HepG2 (cell line): ENCODE results near the gene RHAG. TPM values are rescaled to one million over a fixed set of nuclear protein-coding genes. Genes with fewer than 3 reads are reported as not detected.

Experiments
- ATAC-seq: fragments of 200-7000 bp; cut with Tn5 transposase; 3 replicates; pipeline ENCODE4 v1.9.1; 2020; ENCODE audit warnings: mild to moderate bottlenecking, moderate library complexity
- BruUV-seq: library from RNA; stranded (reverse); fragments of 400-500 nt; replicated peaks from 2 replicates; lab custom pipeline; 2021; lab: Mats Ljungman, UMichigan
- CTCF ChIA-PET: fragments of 300-600 bp; formaldehyde crosslinking; extraction: SDS; loops from one replicate; lab custom pipeline; 2021; ENCODE audit warnings: low total read pairs, inconsistent platforms, low intra/inter-chr PET ratio; lab: Yijun Ruan, JAX
- POLR2A ChIA-PET: fragments of 350-600 bp; sonication (Branson Sonifier 250); formaldehyde crosslinking; loops from one replicate; lab custom pipeline; 2020; ENCODE audit warnings: antibody characterized with exemption, inconsistent platforms; lab: Yijun Ruan, JAX
- DNase-seq: peaks from one replicate; pipeline ENCODE4 v3.0.0-alpha.2; 2015; ENCODE audit warnings: low spot score
- FAIRE-seq: peaks from 3 replicates; lab custom pipeline; 2011; peaks lifted over from hg19 to GRCh38; lab: Jason Lieb, UNC
- H2AFZ ChIP-seq: one replicate; pipeline ENCODE4 v1.6.1; 2011; ENCODE audit warnings: low read length, inconsistent platforms
- H3K27ac ChIP-seq: fragments of 300-600 bp; 3 replicates; pipeline ENCODE4 v1.8.0; 2011; ENCODE audit warnings: mixed run types, mild to moderate bottlenecking, mixed read lengths, low read length, inconsistent platforms; ENCODE audit not compliant: insufficient read depth; ENCODE audit errors: extremely low read length
- H3K27me3 ChIP-seq, 2 experiments: fragments of 200-600 bp in 1 of 2; 2 replicates in 1 of 2; 3 replicates in 1 of 2; pipeline versions ENCODE4 v1.6.0 to v1.8.0; 2011; ENCODE audit warnings: low read length in 2 of 2, mild to moderate bottlenecking in 2 of 2, moderate library complexity in 2 of 2, inconsistent platforms in 1 of 2; ENCODE audit not compliant: insufficient read depth in 2 of 2, control insufficient read depth in 1 of 2
- H3K36me3 ChIP-seq, 2 experiments: fragments of 200-600 bp in 1 of 2; replicated peaks in 1 of 2; 2 replicates in 1 of 2; 3 replicates in 1 of 2; pipeline versions ENCODE4 v1.5.1 to v1.8.0; 2011; ENCODE audit warnings: low read length in 2 of 2, inconsistent platforms in 1 of 2; ENCODE audit not compliant: insufficient read depth in 2 of 2, control insufficient read depth in 1 of 2
- H3K4me1 ChIP-seq: 2 replicates; pipeline ENCODE4 v1.5.1; 2012; ENCODE audit warnings: low read length, inconsistent platforms; ENCODE audit not compliant: insufficient read depth
- H3K4me2 ChIP-seq: 2 replicates; pipeline ENCODE4 v1.6.0; 2011; ENCODE audit warnings: low read depth, low read length, inconsistent platforms
- H3K4me3 ChIP-seq, 3 experiments: fragments of 200-600 bp in 1 of 3; sonication (generic), shearing (Covaris generic) in 1 of 3; replicated peaks in 1 of 3; 2 replicates each; pipeline ENCODE4 v1.5.1; 2011 to 2016; ENCODE audit warnings: low read length in 3 of 3, inconsistent platforms in 2 of 3, low read depth in 2 of 3, mild to moderate bottlenecking in 2 of 3, control low read depth in 1 of 3, mixed read lengths in 1 of 3; ENCODE audit not compliant: insufficient read depth in 1 of 3
- H3K79me2 ChIP-seq: one replicate; pipeline ENCODE4 v1.6.1; 2011; ENCODE audit warnings: low read length, inconsistent platforms; ENCODE audit not compliant: insufficient read depth
- H3K9ac ChIP-seq: 2 replicates; pipeline ENCODE4 v1.6.0; 2011; ENCODE audit warnings: mild to moderate bottlenecking, low read depth, low read length, inconsistent platforms; ENCODE audit not compliant: insufficient read depth
- H3K9me3 ChIP-seq: 2 replicates; pipeline ENCODE4 v1.5.1; 2012; ENCODE audit warnings: mild to moderate bottlenecking, low read length
- H4K20me1 ChIP-seq: 2 replicates; pipeline ENCODE4 v1.6.0; 2011; ENCODE audit warnings: inconsistent platforms, mild to moderate bottlenecking, low read length, moderate library complexity; ENCODE audit not compliant: insufficient read depth
- CREM ChIP-seq, 2 experiments: sonication (generic) in 1 of 2; formaldehyde crosslinking in 1 of 2; IDR thresholded peaks; 2 replicates each; pipeline versions ENCODE4 v1.4.0 to v1.6.1; 2016 to 2020; ENCODE audit warnings: antibody characterized with exemption in 1 of 2, mild to moderate bottlenecking in 1 of 2, missing genetic modification reagents in 1 of 2
- MED13 ChIP-seq: sonication (generic); formaldehyde crosslinking; IDR thresholded peaks from 2 replicates; pipeline ENCODE4 v1.5.0; 2020; ENCODE audit warnings: missing genetic modification reagents
- MTERF4 ChIP-seq: sonication (generic); formaldehyde crosslinking; IDR thresholded peaks from 2 replicates; pipeline ENCODE4 v1.8.0; 2023; ENCODE audit warnings: mild to moderate bottlenecking, missing genetic modification reagents
- NAIF1 ChIP-seq: sonication (generic); formaldehyde crosslinking; IDR thresholded peaks from 2 replicates; pipeline ENCODE4 v1.5.0; 2020; ENCODE audit warnings: mild to moderate bottlenecking, missing genetic modification reagents, borderline replicate concordance
- POLR2AphosphoS5 ChIP-seq: IDR thresholded peaks from 2 replicates; pipeline ENCODE4 v1.6.1; 2012; ENCODE audit warnings: low read depth, low read length
- TARDBP ChIP-seq: sonication (generic); formaldehyde crosslinking; IDR thresholded peaks from 2 replicates; pipeline ENCODE4 v1.8.0; 2022; ENCODE audit warnings: mild to moderate bottlenecking, missing genetic modification reagents
- ZFP62 ChIP-seq: sonication (generic); formaldehyde crosslinking; IDR thresholded peaks from 2 replicates; pipeline ENCODE4 v1.4.0; 2020; ENCODE audit warnings: missing genetic modification reagents
- ZNF101 ChIP-seq: sonication (generic); formaldehyde crosslinking; IDR thresholded peaks from 2 replicates; pipeline ENCODE4 v1.4.0; 2020; ENCODE audit warnings: mild to moderate bottlenecking, low read depth, missing genetic modification reagents, borderline replicate concordance
- ZNF317 ChIP-seq: sonication (generic); formaldehyde crosslinking; IDR thresholded peaks from 2 replicates; pipeline ENCODE4 v1.5.0; 2020; ENCODE audit warnings: mild to moderate bottlenecking, missing genetic modification reagents
- ZNF33B ChIP-seq: sonication (generic); formaldehyde crosslinking; IDR thresholded peaks from 2 replicates; pipeline ENCODE4 v1.5.1; 2020; ENCODE audit warnings: mild to moderate bottlenecking, missing genetic modification reagents
- ZNF546 ChIP-seq: sonication (generic); formaldehyde crosslinking; conservative IDR thresholded peaks from 2 replicates; pipeline ENCODE4 v1.8.1; 2023; ENCODE audit warnings: mild to moderate bottlenecking, missing genetic modification reagents
- ZNF563 ChIP-seq: sonication (generic); formaldehyde crosslinking; IDR thresholded peaks from 2 replicates; pipeline ENCODE4 v1.8.0; 2022; ENCODE audit warnings: mild to moderate bottlenecking, moderate library complexity, missing genetic modification reagents
- ZNF567 ChIP-seq: sonication (generic); formaldehyde crosslinking; IDR thresholded peaks from 2 replicates; pipeline ENCODE4 v1.8.1; 2023; ENCODE audit warnings: mild to moderate bottlenecking, missing genetic modification reagents, borderline replicate concordance
- ZSCAN29 ChIP-seq: sonication (generic); formaldehyde crosslinking; conservative IDR thresholded peaks from 2 replicates; pipeline ENCODE4 v1.4.0; 2020; ENCODE audit warnings: mild to moderate bottlenecking, missing genetic modification reagents
- WGBS: methylation state at CpG from one replicate; pipeline ENCODE4 v1.1.6; 2017; ENCODE audit warnings: low lambda C conversion rate; 5-methylcytosine and 5-hydroxymethylcytosine counted together
- in situ Hi-C: cut with HindIII; loops from 2 replicates; pipeline ENCODE4 v1.10.0; 2017; ENCODE audit warnings: low pct_unique_long_range_greater_than_20kb; ENCODE audit not compliant: extremely low pct_ligation_motif_present
- intact Hi-C: fragments of 100-400 bp; cut with micrococcal nuclease; formaldehyde crosslinking; loops from one replicate; pipeline ENCODE4 v1.10.0; 2022; ENCODE audit not compliant: unreplicated experiment
- polyA plus RNA-seq, 8 experiments: library from polyadenylated mRNA; depleted of rRNA in 3 of 8; stranded (reverse) in 7 of 8; unstranded in 1 of 8; fragments of >200 nt; fragmentation: Illumina TruSeq in 4 of 8; extraction: Trizol in 4 of 8; gene quantifications; 2 replicates each; pipeline versions ENCODE4 v1.2.1 to v1.2.3, GENCODE V29; 2011 to 2016; ENCODE audit warnings: low read depth in 4 of 8, missing spikeins in 1 of 8, mixed read lengths in 1 of 8; ENCODE audit not compliant: insufficient read depth in 1 of 8
- total RNA-seq, 5 experiments: library from RNA; depleted of rRNA; stranded (reverse); fragments of >200 nt; fragmentation: Illumina TruSeq; extraction: Trizol; gene quantifications; 2 replicates each; pipeline ENCODE4 v1.2.3, GENCODE V29; 2016; ENCODE audit warnings: low read depth in 1 of 5
- TF ChIP-seq, protein P1 (sequence below): sonication (generic); formaldehyde crosslinking; IDR thresholded peaks from 2 replicates; pipeline ENCODE4 v1.4.0; 2020; ENCODE audit warnings: missing genetic modification reagents, borderline replicate concordance
- TF ChIP-seq, protein P2 (sequence below): sonication (generic); formaldehyde crosslinking; IDR thresholded peaks from 2 replicates; pipeline ENCODE4 v1.8.1; 2022; ENCODE audit warnings: low read depth, mild to moderate bottlenecking, missing genetic modification reagents

Gene RHAG
- total and polyA plus RNA-seq, 2 of the 13 experiments (the other 11 are each of a cell fraction or from before 2014, with no cell fraction given): not detected

DNA sequence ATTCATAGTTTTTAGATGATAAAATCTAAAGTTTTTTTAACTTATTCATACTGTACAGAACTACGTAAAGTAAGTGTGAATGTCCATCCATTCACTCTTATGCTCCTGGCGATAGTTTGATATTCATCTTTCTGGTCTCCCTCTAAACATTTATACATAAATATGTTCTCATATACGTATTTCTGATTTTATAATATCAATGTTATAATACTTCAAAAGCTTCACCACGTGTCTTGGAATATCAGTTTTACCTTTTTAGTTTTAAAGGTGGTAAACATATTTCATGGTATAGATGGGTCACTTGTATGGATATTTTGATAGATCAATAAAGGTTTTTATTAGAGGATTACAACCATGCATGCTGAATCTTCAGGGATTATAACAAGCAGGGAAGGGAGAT, 10.3 kb upstream of the RHAG start (continued):
- TF ChIP-seq, protein P1, sequence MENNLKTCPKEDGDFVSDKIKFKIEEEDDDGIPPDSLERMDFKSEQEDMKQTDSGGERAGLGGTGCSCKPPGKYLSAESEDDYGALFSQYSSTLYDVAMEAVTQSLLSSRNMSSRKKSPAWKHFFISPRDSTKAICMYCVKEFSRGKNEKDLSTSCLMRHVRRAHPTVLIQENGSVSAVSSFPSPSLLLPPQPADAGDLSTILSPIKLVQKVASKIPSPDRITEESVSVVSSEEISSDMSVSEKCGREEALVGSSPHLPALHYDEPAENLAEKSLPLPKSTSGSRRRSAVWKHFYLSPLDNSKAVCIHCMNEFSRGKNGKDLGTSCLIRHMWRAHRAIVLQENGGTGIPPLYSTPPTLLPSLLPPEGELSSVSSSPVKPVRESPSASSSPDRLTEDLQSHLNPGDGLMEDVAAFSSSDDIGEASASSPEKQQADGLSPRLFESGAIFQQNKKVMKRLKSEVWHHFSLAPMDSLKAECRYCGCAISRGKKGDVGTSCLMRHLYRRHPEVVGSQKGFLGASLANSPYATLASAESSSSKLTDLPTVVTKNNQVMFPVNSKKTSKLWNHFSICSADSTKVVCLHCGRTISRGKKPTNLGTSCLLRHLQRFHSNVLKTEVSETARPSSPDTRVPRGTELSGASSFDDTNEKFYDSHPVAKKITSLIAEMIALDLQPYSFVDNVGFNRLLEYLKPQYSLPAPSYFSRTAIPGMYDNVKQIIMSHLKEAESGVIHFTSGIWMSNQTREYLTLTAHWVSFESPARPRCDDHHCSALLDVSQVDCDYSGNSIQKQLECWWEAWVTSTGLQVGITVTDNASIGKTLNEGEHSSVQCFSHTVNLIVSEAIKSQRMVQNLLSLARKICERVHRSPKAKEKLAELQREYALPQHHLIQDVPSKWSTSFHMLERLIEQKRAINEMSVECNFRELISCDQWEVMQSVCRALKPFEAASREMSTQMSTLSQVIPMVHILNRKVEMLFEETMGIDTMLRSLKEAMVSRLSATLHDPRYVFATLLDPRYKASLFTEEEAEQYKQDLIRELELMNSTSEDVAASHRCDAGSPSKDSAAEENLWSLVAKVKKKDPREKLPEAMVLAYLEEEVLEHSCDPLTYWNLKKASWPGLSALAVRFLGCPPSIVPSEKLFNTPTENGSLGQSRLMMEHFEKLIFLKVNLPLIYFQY (CRISPR knock-in tag): no peak
- no peak for TF ChIP-seq POLR2AphosphoS5
- no peak for TF ChIP-seq ZNF101 (CRISPR knock-in tag)
- TF ChIP-seq TARDBP: no peak
- TF ChIP-seq ZSCAN29: no peak

- Histone ChIP-seq H3K27ac (no peak overlapping the region), H3K79me2 (no peaks in the 10 kb centered on the region), H2AFZ (no peak overlapping the region), H3K4me1 (no peaks in the 10 kb centered on the region), H3K9me3 (no peaks in the 10 kb centered on the region), H3K36me3 (no peaks in the 10 kb centered on the region), H3K27me3 (no peaks in the 10 kb centered on the region), H3K4me2 (no peak overlapping the region), H3K4me3 (no peak overlapping the region), H4K20me1 (no peaks in the 10 kb centered on the region), H3K9ac (no peak overlapping the region)
- FAIRE-seq (no peak), DNase-seq (no peak), ATAC-seq (no peak)
- in situ Hi-C loops: no loop called here
- intact Hi-C loops: no loop called here
- POLR2A ChIA-PET: no interaction called here
- no TSS peak for BruUV-seq
- 43% methylated on average over 3 of the region's 3 CpGs for whole genome bisulfite sequencing
- CTCF ChIA-PET: no interaction called here
- TF ChIP-seq ZNF33B: no peak
- no peak for TF ChIP-seq ZNF546 (CRISPR knock-in tag)
- no peak for TF ChIP-seq MTERF4 (CRISPR knock-in tag)
- TF ChIP-seq ZNF317 (CRISPR knock-in tag): no peak
- TF ChIP-seq ZFP62 (CRISPR knock-in tag): no peak
- TF ChIP-seq ZNF567 (CRISPR knock-in tag): no peak
- TF ChIP-seq ZNF563: no peak
- no peak for TF ChIP-seq CREM (IDR thresholded peaks at IDR 0.05)
- no peak for TF ChIP-seq CREM (CRISPR knock-in tag; IDR thresholded peaks at IDR 0.05)
- TF ChIP-seq, protein P2, sequence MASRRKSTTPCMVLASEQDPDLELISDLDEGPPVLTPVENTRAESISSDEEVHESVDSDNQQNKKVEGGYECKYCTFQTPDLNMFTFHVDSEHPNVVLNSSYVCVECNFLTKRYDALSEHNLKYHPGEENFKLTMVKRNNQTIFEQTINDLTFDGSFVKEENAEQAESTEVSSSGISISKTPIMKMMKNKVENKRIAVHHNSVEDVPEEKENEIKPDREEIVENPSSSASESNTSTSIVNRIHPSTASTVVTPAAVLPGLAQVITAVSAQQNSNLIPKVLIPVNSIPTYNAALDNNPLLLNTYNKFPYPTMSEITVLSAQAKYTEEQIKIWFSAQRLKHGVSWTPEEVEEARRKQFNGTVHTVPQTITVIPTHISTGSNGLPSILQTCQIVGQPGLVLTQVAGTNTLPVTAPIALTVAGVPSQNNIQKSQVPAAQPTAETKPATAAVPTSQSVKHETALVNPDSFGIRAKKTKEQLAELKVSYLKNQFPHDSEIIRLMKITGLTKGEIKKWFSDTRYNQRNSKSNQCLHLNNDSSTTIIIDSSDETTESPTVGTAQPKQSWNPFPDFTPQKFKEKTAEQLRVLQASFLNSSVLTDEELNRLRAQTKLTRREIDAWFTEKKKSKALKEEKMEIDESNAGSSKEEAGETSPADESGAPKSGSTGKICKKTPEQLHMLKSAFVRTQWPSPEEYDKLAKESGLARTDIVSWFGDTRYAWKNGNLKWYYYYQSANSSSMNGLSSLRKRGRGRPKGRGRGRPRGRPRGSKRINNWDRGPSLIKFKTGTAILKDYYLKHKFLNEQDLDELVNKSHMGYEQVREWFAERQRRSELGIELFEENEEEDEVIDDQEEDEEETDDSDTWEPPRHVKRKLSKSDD (CRISPR knock-in tag): no peak
- TF ChIP-seq MED13 (CRISPR knock-in tag): no peak
- no peak for TF ChIP-seq NAIF1 (CRISPR knock-in tag)
Observed at GRCh38 chr6:49646130-49646824, 9.6 kb upstream of the RHAG start.
